HCT116 (cell line): Measurements from ENCODE around the gene RCC1. TPM values are rescaled to one million over a fixed set of nuclear protein-coding genes. Genes with fewer than 3 reads are reported as not detected.

Source experiments
- ATAC-seq: fragments of 200-7000 bp; cut with Tn5 transposase; 2 replicates; pipeline ENCODE4 v1.9.1; 2020; ENCODE audit warnings: mild to moderate bottlenecking, moderate library complexity
- BruUV-seq: library from RNA; stranded (reverse); fragments of 400-500 nt; replicated peaks from 2 replicates; lab custom pipeline; 2021; lab: Mats Ljungman, UMichigan
- CTCF ChIA-PET: fragments of 300-600 bp; sonication (Branson Sonifier 250); formaldehyde crosslinking; loops from one replicate; lab custom pipeline; 2021; ENCODE audit warnings: antibody characterized with exemption; lab: Charles Lee
- POLR2A ChIA-PET: fragments of 300-600, 350-600 bp; sonication (Branson Sonifier 250); formaldehyde crosslinking; loops from one replicate; lab custom pipeline; 2021; ENCODE audit warnings: antibody characterized with exemption; lab: Charles Lee
- RAD21 ChIA-PET, 2 experiments: fragments of 300-600 bp; sonication (Branson Sonifier 250); formaldehyde crosslinking; loops; one replicate each; lab custom pipeline; 2023; ENCODE audit warnings: low total read pairs in 2 of 2; ENCODE audit not compliant: uncharacterized antibody in 2 of 2, unreplicated experiment in 2 of 2, low non-redundant PET in 1 of 2; lab: Charles Lee
- DNase-seq: peaks from one replicate; pipeline ENCODE4 v3.0.0-alpha.2; 2010; ENCODE audit warnings: low read depth, low spot score
- H2AFZ ChIP-seq: fragments of 200-600 bp; shearing (Covaris generic), sonication (generic); 2 replicates; pipeline ENCODE4 v1.6.1; 2017; ENCODE audit warnings: low read depth, mixed run types, mixed read lengths, antibody characterized with exemption, low read length; ENCODE audit not compliant: poor library complexity, severe bottlenecking
- H3K27ac ChIP-seq: 2 replicates; pipeline ENCODE4 v1.5.1; 2012; ENCODE audit warnings: low read depth, low read length
- H3K27me3 ChIP-seq: fragments of 200-600 bp; sonication (generic); 2 replicates; pipeline ENCODE4 v1.6.1; 2016; ENCODE audit warnings: mixed run types, low read length, mixed read lengths; ENCODE audit not compliant: insufficient read depth
- H3K36me3 ChIP-seq, 2 experiments: fragments of 200-500 bp in 1 of 2; fragments of 200-600 bp in 1 of 2; sonication (Bioruptor generic) in 1 of 2; sonication (generic) in 1 of 2; 2 replicates each; pipeline versions ENCODE4 v1.5.1 to v1.6.1; 2014 to 2016; ENCODE audit warnings: low read length in 2 of 2, inconsistent platforms in 1 of 2, mixed read lengths in 1 of 2, mixed run types in 1 of 2; ENCODE audit not compliant: insufficient read depth in 2 of 2, control insufficient read depth in 1 of 2
- H3K4me1 ChIP-seq, 2 experiments: fragments of 200-600 bp in 1 of 2; sonication (generic) in 1 of 2; 2 replicates each; pipeline versions ENCODE4 v1.5.1 to v1.6.1; 2012 to 2017; ENCODE audit warnings: low read length in 2 of 2, inconsistent platforms in 1 of 2, mild to moderate bottlenecking in 1 of 2, mixed read lengths in 1 of 2, mixed run types in 1 of 2, moderate library complexity in 1 of 2; ENCODE audit not compliant: insufficient read depth in 2 of 2, control insufficient read depth in 1 of 2
- H3K4me2 ChIP-seq: fragments of 200-600 bp; sonication (generic); 2 replicates; pipeline ENCODE4 v1.6.1; 2017; ENCODE audit warnings: mixed run types, low read length, mixed read lengths
- H3K4me3 ChIP-seq, 2 experiments: fragments of 200-600 bp in 1 of 2; sonication (generic) in 1 of 2; replicated peaks in 1 of 2; 2 replicates each; pipeline ENCODE4 v1.5.1; 2011 to 2016; ENCODE audit warnings: low read length in 2 of 2, control low read depth in 1 of 2, low read depth in 1 of 2, mild to moderate bottlenecking in 1 of 2, mixed read lengths in 1 of 2, mixed run types in 1 of 2
- H3K79me2 ChIP-seq: fragments of 200-600 bp; sonication (generic); 2 replicates; pipeline ENCODE4 v1.6.1; 2017; ENCODE audit warnings: mild to moderate bottlenecking, mixed run types, low read length, moderate library complexity, mixed read lengths; ENCODE audit not compliant: insufficient read depth
- H3K9ac ChIP-seq: fragments of 200-600 bp; sonication (generic); 2 replicates; pipeline ENCODE4 v1.6.1; 2016; ENCODE audit warnings: low read length, mixed read lengths
- H3K9me2 ChIP-seq: fragments of 200-600 bp; sonication (generic), shearing (Covaris generic); 2 replicates; pipeline ENCODE4 v1.6.1; 2017; ENCODE audit warnings: mixed run types, mild to moderate bottlenecking, moderate library complexity; ENCODE audit not compliant: insufficient read depth
- H3K9me3 ChIP-seq, 2 experiments: fragments of 200-500 bp in 1 of 2; fragments of 200-600 bp in 1 of 2; sonication (Bioruptor generic) in 1 of 2; sonication (generic) in 1 of 2; 2 replicates each; pipeline ENCODE4 v1.6.1; 2014 to 2017; ENCODE audit warnings: low read length in 2 of 2, mixed read lengths in 2 of 2, inconsistent platforms in 1 of 2, low read depth in 1 of 2, mild to moderate bottlenecking in 1 of 2, mixed run types in 1 of 2, moderate library complexity in 1 of 2; ENCODE audit not compliant: control insufficient read depth in 1 of 2, insufficient read depth in 1 of 2
- H4K20me1 ChIP-seq: fragments of 200-600 bp; sonication (generic), shearing (Covaris generic); 2 replicates; pipeline ENCODE4 v1.6.1; 2017; ENCODE audit warnings: mixed run types, mild to moderate bottlenecking, moderate library complexity; ENCODE audit not compliant: insufficient read depth
- CEBPB ChIP-seq: IDR thresholded peaks from 2 replicates; pipeline ENCODE4 v1.6.1; 2012; ENCODE audit warnings: low read depth
- ELF1 ChIP-seq: IDR thresholded peaks from 2 replicates; pipeline ENCODE4 v1.6.1; 2012; ENCODE audit warnings: low read depth, borderline replicate concordance
- JUND ChIP-seq: IDR thresholded peaks from 2 replicates; pipeline ENCODE4 v1.6.1; 2012
- MAX ChIP-seq: IDR thresholded peaks from 2 replicates; pipeline ENCODE4 v1.6.1; 2012
- POLR2A ChIP-seq: IDR thresholded peaks from 2 replicates; pipeline ENCODE4 v1.7.0; 2011; ENCODE audit warnings: borderline replicate concordance; ENCODE audit not compliant: insufficient read depth, insufficient read length; ENCODE audit errors: extremely low read depth
- SP1 ChIP-seq: IDR thresholded peaks from 2 replicates; pipeline ENCODE4 v1.6.1; 2012; ENCODE audit warnings: low read depth
- YY1 ChIP-seq: IDR thresholded peaks from 2 replicates; pipeline ENCODE4 v1.6.1; 2011; ENCODE audit warnings: low read length, low read depth, moderate library complexity, mild to moderate bottlenecking; ENCODE audit not compliant: insufficient replicate concordance; ENCODE audit errors: extremely low read depth
- ZFX ChIP-seq: fragments of 450-650 bp; IDR thresholded peaks from 2 replicates; pipeline ENCODE4 v1.6.1; 2017
- ZNF274 ChIP-seq: fragments of 200-500 bp; sonication (Bioruptor generic); IDR thresholded peaks from 2 replicates; pipeline ENCODE4 v1.6.1; 2014; ENCODE audit warnings: mild to moderate bottlenecking, low read depth, low read length, inconsistent platforms
- intact Hi-C: fragments of 100-400 bp; cut with micrococcal nuclease; formaldehyde crosslinking; loops from 2 replicates; pipeline ENCODE4 v1.10.0; 2022
- total RNA-seq: library from RNA; stranded (reverse); gene quantifications from one replicate; pipeline ENCODE4 v1.2.1, GENCODE V29; 2021; ENCODE audit not compliant: unreplicated experiment
- TF ChIP-seq, protein P1 (sequence below): IDR thresholded peaks from 2 replicates; pipeline ENCODE4 v1.6.1; 2012
- TF ChIP-seq, protein P2 (sequence below), 3 experiments: fragments of 200-600 bp in 1 of 3; sonication (generic) in 1 of 3; IDR thresholded peaks in 2 of 3; conservative IDR thresholded peaks in 1 of 3; 2 replicates each; pipeline ENCODE4 v1.5.1; 2012 to 2017; ENCODE audit warnings: low read depth in 2 of 3, low read length in 2 of 3, antibody characterized with exemption in 1 of 3, borderline replicate concordance in 1 of 3, control low read depth in 1 of 3, mild to moderate bottlenecking in 1 of 3, mixed read lengths in 1 of 3, mixed run types in 1 of 3, moderate library complexity in 1 of 3; ENCODE audit not compliant: insufficient read depth in 1 of 3
- TF ChIP-seq, protein P3 (sequence below): IDR thresholded peaks from 2 replicates; pipeline ENCODE4 v1.6.1; 2012; ENCODE audit warnings: low read depth

Gene RCC1
- total RNA-seq, 1 experiment from 2014 or later = 124 TPM

DNA sequence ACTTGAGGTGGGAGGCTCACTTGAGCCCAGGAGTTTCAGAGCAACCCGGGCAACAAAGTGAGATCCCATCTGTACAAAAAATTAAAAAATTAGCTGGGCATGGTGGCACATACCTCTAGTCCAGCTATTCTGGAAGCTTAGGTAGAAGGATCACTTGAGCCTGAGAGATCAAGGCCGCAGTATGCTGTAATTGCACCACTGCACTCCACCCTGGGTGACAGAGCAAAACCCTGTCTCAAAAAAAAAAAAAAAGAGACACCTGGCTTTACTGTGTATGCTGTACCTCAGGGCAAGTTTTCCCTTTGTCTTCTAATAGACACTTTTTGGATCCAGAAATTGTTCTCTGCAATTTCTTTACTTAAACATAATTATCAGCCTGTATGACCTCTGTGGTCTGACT, 23.1 kb upstream of the RCC1 start (continued):
- TF ChIP-seq, protein P1, sequence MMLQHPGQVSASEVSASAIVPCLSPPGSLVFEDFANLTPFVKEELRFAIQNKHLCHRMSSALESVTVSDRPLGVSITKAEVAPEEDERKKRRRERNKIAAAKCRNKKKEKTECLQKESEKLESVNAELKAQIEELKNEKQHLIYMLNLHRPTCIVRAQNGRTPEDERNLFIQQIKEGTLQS = no peak

DNA sequence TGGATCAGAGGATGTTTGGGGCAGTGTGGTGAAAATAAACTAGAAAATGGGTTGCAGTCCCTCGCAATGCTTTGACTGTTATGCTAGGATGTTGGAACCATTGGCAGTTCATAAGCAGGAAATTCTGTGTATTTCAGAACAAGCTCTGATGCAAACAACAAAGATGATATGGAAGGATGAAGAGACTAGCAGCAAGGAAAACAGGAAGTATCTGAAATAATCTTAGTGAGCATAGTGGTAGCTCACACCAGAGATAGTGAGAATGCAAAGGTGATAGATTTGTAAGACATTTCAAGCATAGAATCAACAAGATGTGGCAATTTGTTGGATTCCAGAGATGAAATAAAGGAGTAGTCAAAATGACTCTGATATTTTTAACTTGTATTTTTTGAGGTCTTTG, 11.1 kb upstream of the RCC1 start:
- ChIA-PET POLR2A (no interaction called here), RAD21 (no interaction called here), CTCF (no interaction called here)
- Histone ChIP-seq H2AFZ (no peak overlapping the region), H3K4me3 (no peak overlapping the region), H3K27ac (no peak overlapping the region), H3K4me2 (no peak overlapping the region), H4K20me1 (no peaks in the 10 kb centered on the region), H3K9ac (no peak overlapping the region), H3K27me3 (no peaks in the 10 kb centered on the region), H3K9me2 (no peaks in the 10 kb centered on the region), H3K79me2 (no peaks in the 10 kb centered on the region), H3K36me3 (peaks cover 18 to 23% of the 10 kb centered on the region in 2 experiments), H3K4me1 (peaks cover 7% of the 10 kb centered on the region in 2 experiments), H3K9me3 (no peaks in the 10 kb centered on the region)
- intact Hi-C loops = no loop called here
- TF ChIP-seq ZNF274 (no peak), JUND (no peak), CEBPB (no peak), ZFX (no peak), MAX (no peak), POLR2A (no peak), YY1 (no peak), SP1 (no peak), ELF1 (no peak)
- TF ChIP-seq, protein P2, sequence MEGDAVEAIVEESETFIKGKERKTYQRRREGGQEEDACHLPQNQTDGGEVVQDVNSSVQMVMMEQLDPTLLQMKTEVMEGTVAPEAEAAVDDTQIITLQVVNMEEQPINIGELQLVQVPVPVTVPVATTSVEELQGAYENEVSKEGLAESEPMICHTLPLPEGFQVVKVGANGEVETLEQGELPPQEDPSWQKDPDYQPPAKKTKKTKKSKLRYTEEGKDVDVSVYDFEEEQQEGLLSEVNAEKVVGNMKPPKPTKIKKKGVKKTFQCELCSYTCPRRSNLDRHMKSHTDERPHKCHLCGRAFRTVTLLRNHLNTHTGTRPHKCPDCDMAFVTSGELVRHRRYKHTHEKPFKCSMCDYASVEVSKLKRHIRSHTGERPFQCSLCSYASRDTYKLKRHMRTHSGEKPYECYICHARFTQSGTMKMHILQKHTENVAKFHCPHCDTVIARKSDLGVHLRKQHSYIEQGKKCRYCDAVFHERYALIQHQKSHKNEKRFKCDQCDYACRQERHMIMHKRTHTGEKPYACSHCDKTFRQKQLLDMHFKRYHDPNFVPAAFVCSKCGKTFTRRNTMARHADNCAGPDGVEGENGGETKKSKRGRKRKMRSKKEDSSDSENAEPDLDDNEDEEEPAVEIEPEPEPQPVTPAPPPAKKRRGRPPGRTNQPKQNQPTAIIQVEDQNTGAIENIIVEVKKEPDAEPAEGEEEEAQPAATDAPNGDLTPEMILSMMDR (IDR thresholded peaks at IDR 0.05 in 2 of 3, conservative IDR thresholded peaks at IDR 0.05 in 1 of 3; ENCODE audit: borderline replicate concordance in 1 of 3, insufficient read depth in 1 of 3, low read depth in 2 of 3, low read length in 2 of 3) = no peak
- TF ChIP-seq, protein P3, sequence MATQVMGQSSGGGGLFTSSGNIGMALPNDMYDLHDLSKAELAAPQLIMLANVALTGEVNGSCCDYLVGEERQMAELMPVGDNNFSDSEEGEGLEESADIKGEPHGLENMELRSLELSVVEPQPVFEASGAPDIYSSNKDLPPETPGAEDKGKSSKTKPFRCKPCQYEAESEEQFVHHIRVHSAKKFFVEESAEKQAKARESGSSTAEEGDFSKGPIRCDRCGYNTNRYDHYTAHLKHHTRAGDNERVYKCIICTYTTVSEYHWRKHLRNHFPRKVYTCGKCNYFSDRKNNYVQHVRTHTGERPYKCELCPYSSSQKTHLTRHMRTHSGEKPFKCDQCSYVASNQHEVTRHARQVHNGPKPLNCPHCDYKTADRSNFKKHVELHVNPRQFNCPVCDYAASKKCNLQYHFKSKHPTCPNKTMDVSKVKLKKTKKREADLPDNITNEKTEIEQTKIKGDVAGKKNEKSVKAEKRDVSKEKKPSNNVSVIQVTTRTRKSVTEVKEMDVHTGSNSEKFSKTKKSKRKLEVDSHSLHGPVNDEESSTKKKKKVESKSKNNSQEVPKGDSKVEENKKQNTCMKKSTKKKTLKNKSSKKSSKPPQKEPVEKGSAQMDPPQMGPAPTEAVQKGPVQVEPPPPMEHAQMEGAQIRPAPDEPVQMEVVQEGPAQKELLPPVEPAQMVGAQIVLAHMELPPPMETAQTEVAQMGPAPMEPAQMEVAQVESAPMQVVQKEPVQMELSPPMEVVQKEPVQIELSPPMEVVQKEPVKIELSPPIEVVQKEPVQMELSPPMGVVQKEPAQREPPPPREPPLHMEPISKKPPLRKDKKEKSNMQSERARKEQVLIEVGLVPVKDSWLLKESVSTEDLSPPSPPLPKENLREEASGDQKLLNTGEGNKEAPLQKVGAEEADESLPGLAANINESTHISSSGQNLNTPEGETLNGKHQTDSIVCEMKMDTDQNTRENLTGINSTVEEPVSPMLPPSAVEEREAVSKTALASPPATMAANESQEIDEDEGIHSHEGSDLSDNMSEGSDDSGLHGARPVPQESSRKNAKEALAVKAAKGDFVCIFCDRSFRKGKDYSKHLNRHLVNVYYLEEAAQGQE = no peak
- TF ChIP-seq, protein P1 = no peak
- no TSS peak for BruUV-seq
- ATAC-seq = no peak
- no peak for DNase-seq
